GM19372 (cell line): ENCODE measurements around the gene RAB7B.

Experiments
- ATAC-seq: cut with Tn5 transposase; IDR thresholded peaks from one replicate; pipeline ENCODE4 v1.9.1; 2021; ENCODE audit warnings: mild to moderate bottlenecking, low read depth, moderate library complexity; ENCODE audit not compliant: unreplicated experiment

The RAB7B gene

GRCh38 chr1:206023695-206024094, 20.5 kb upstream of the RAB7B start, which contains the start of gene CTSE:
Gene CTSE (minus strand): TSS chr1:206023895. CDS start chr1:206023791, 104 bp downstream.
- no peak for ATAC-seq

GRCh38 chr1:206022766-206023165, 19.6 kb upstream of the RAB7B start:
- no peak for ATAC-seq

- ATAC-seq, result no peak
These were observed 18.6 kb upstream of the RAB7B start for GRCh38 chr1:206021626-206022365.

GRCh38 chr1:206021008-206021625, 17.9 kb upstream of the RAB7B start:
- no peak for ATAC-seq

- no peak for ATAC-seq
These were observed 17.3 kb upstream of the RAB7B start for GRCh38 chr1:206020393-206021007.

- no peak for ATAC-seq
These were observed 11.9 kb upstream of the RAB7B start for GRCh38 chr1:206015071-206015470.

- no peak for ATAC-seq
These were observed 11.4 kb upstream of the RAB7B start for GRCh38 chr1:206014601-206015000.

GRCh38 chr1:206013026-206013795, 10.0 kb upstream of the RAB7B start:
- no peak for ATAC-seq

GRCh38 chr1:206012086-206012859, 9.1 kb upstream of the RAB7B start:
- peak; percentile 98 for ATAC-seq

- ATAC-seq, result no peak
These were observed 7.9 kb upstream of the RAB7B start for GRCh38 chr1:206011057-206011456.

- no peak for ATAC-seq
These were observed 6.9 kb upstream of the RAB7B start for GRCh38 chr1:206010060-206010459.

- no peak for ATAC-seq
These were observed 3.8 kb upstream of the RAB7B start for GRCh38 chr1:206006946-206007345.

- ATAC-seq, result no peak
These were observed 2.6 kb upstream of the RAB7B start for GRCh38 chr1:206005778-206006180.

GRCh38 chr1:206005234-206005633, 2.0 kb upstream of the RAB7B start:
- no peak for ATAC-seq

GRCh38 chr1:206004826-206005225, 1.6 kb upstream of the RAB7B start:
- ATAC-seq, result no peak

GRCh38 chr1:206003854-206004800, 932 bp upstream of the RAB7B start:
- ATAC-seq, result no peak

- ATAC-seq, result no peak
These were observed 1.0 kb downstream of the RAB7B start for GRCh38 chr1:206002160-206002559.

GRCh38 chr1:206001476-206001888, 1.7 kb downstream of the RAB7B start:
- ATAC-seq, result no peak
